Stimulated activated CD8-positive, alpha-beta memory T cell treated with anti-CD3 and anti-CD28 coated beads, Interleukin-7, amount 100 ng/mL, for 48 hours (primary cell): ENCODE data around the gene OR2F2.

Experiments used
- DNase-seq, 2 donors: peaks; one replicate each; pipeline ENCODE4 v3.0.0-alpha.2; 2020; ENCODE audit warnings: low read depth in 1 of 2; ENCODE audit errors: extremely low read depth in 1 of 2

OR2F2 gene

GRCh38 chr7:143975617-143976016 is 40.6 kb downstream of the OR2F2 start:
- DNase-seq = no peak

GRCh38 chr7:143978585-143978984 is 43.6 kb downstream of the OR2F2 start:
- no peak for DNase-seq

GRCh38 chr7:143979359-143979758 is 44.3 kb downstream of the OR2F2 start:
- no peak for DNase-seq

GRCh38 chr7:143979998-143980397 is 45.0 kb downstream of the OR2F2 start:
- DNase-seq = no peak

- DNase-seq = no peak
Observed at GRCh38 chr7:143980746-143981510, 45.9 kb downstream of the OR2F2 start.

- no peak for DNase-seq
Observed at GRCh38 chr7:143983960-143984359, 48.9 kb downstream of the OR2F2 start.
